GM19328 (cell line): ENCODE data around the gene PIK3R4.

ENCODE experiments used
- ATAC-seq: cut with Tn5 transposase; IDR thresholded peaks from one replicate; pipeline ENCODE4 v1.9.1; 2021; ENCODE audit warnings: mild to moderate bottlenecking, moderate library complexity; ENCODE audit not compliant: unreplicated experiment

The PIK3R4 gene

GRCh38 chr3:130741946-130742610 lies 4.6 kb downstream of the PIK3R4 start:
- ATAC-seq: no peak

- ATAC-seq: no peak
These were observed 6.8 kb downstream of the PIK3R4 start for GRCh38 chr3:130739848-130740247.

GRCh38 chr3:130738241-130738640 lies 8.4 kb downstream of the PIK3R4 start:
- no peak for ATAC-seq

- ATAC-seq: no peak
These were observed 9.0 kb downstream of the PIK3R4 start for GRCh38 chr3:130737622-130738021.

- no peak for ATAC-seq
These were observed 13.3 kb downstream of the PIK3R4 start for GRCh38 chr3:130733236-130733875.

- ATAC-seq: no peak
These were observed 14.1 kb downstream of the PIK3R4 start for GRCh38 chr3:130732501-130732900.

GRCh38 chr3:130731817-130732216 lies 14.8 kb downstream of the PIK3R4 start:
- ATAC-seq: no peak

- no peak for ATAC-seq
These were observed 17.5 kb downstream of the PIK3R4 start for GRCh38 chr3:130729154-130729553.

GRCh38 chr3:130728037-130728436 lies 18.6 kb downstream of the PIK3R4 start:
- no peak for ATAC-seq

- no peak for ATAC-seq
These were observed 20.9 kb downstream of the PIK3R4 start for GRCh38 chr3:130725746-130726145.

GRCh38 chr3:130715616-130716015 lies 31.0 kb downstream of the PIK3R4 start:
- ATAC-seq: no peak

- no peak for ATAC-seq
These were observed 33.8 kb downstream of the PIK3R4 start for GRCh38 chr3:130712718-130713423.

- ATAC-seq: no peak
These were observed 34.9 kb downstream of the PIK3R4 start for GRCh38 chr3:130711565-130712324.

- ATAC-seq: no peak
These were observed 37.0 kb downstream of the PIK3R4 start for GRCh38 chr3:130709671-130710070.

GRCh38 chr3:130707902-130708601 lies 38.6 kb downstream of the PIK3R4 start:
- no peak for ATAC-seq

GRCh38 chr3:130705501-130705900 lies 41.1 kb downstream of the PIK3R4 start:
- ATAC-seq: no peak

- no peak for ATAC-seq
These were observed 43.6 kb downstream of the PIK3R4 start for GRCh38 chr3:130702985-130703384.

GRCh38 chr3:130700541-130700940 lies 46.1 kb downstream of the PIK3R4 start:
- no peak for ATAC-seq

- ATAC-seq: no peak
These were observed 46.9 kb downstream of the PIK3R4 start for GRCh38 chr3:130699765-130700164.

GRCh38 chr3:130693314-130693713 lies 53.3 kb downstream of the PIK3R4 start:
- ATAC-seq: no peak

- no peak for ATAC-seq
These were observed 54.2 kb downstream of the PIK3R4 start for GRCh38 chr3:130692455-130692854.
